Measurements from ENCODE around the gene CSMD2. TPM values are rescaled to one million over a fixed set of nuclear protein-coding genes. Genes with fewer than 3 reads are reported as not detected.

The CSMD2 gene
- total and polyA plus RNA-seq, 2 of the 8 experiments (the other 6 are each of a cell fraction or from before 2014, with no cell fraction given) = 7.0 to 14.7 TPM

- no peaks in the 10 kb centered on the region; a peak in 1 of 8 replicates for H3K36me3 ChIP-seq (ENCODE audit: control insufficient read depth in 2 of 4, insufficient read depth in 4 of 4, low read length in 3 of 4)
- no peak overlapping the region for H3K4ac ChIP-seq (replicated peaks; ENCODE audit: insufficient read length, low read depth, low read length)
- POLR2A ChIA-PET (ENCODE audit: partially characterized antibody) = interaction anchor here (0.8 kb wide), 1 partner anchor 530 kb away, joined by 3 read pairs; no protein-coding TSS in a partner anchor
- no peak overlapping the region for H2BK15ac ChIP-seq (ENCODE audit: low read length)
- no peaks in the 10 kb centered on the region for H4K20me1 ChIP-seq (replicated peaks in 1 of 2; ENCODE audit: control insufficient read depth in 1 of 2, insufficient read depth in 2 of 2, low read length in 2 of 2)
- no peak overlapping the region for H2BK5ac ChIP-seq (ENCODE audit: low read depth, low read length)
- no peaks in the 10 kb centered on the region for H3K27me3 ChIP-seq (replicated peaks in 1 of 4; ENCODE audit: control insufficient read depth in 3 of 4, extremely low read depth in 1 of 4, insufficient read depth in 3 of 4, low read length in 3 of 4)
- no peak overlapping the region for H3K23ac ChIP-seq (ENCODE audit: insufficient read length)
- no peak overlapping the region for H2AFZ ChIP-seq (ENCODE audit: low read length)
- no peak overlapping the region for H3K4me2 ChIP-seq (ENCODE audit: insufficient read depth in 1 of 2, low read depth in 2 of 2, low read length in 2 of 2)
- H2BK20ac ChIP-seq (ENCODE audit: low read length) = no peak overlapping the region
- no peaks in the 10 kb centered on the region; the same call in 1 of the 2 replicates for H3K79me1 ChIP-seq (ENCODE audit: low read depth, low read length)
- H2AK5ac ChIP-seq (ENCODE audit: low read depth, low read length) = no peak overlapping the region
- 90% methylated on average over 3 of the region's 3 CpGs; no CpG with 5 or more reads in 1 of the 2 experiments for WGBS, 2 experiments (ENCODE audit: extremely low coverage in 1 of 2, insufficient coverage in 1 of 2, insufficient read length in 1 of 2, insufficient replicate concordance in 2 of 2, low coverage in 1 of 2, low lambda C conversion rate in 2 of 2, missing lambda C conversion rate in 1 of 2)
- H3K4me1 ChIP-seq (replicated peaks in 1 of 4; ENCODE audit: control insufficient read depth in 3 of 4, insufficient read depth in 4 of 4, low read length in 3 of 4) = no peaks in the 10 kb centered on the region; a peak in 1 of 7 replicates
- H2BK120ac ChIP-seq (replicated peaks; ENCODE audit: low read depth, low read length) = no peak overlapping the region
- H4K8ac ChIP-seq (ENCODE audit: extremely low read depth, insufficient read depth, low read length) = no peak overlapping the region
- H3K23me2 ChIP-seq (ENCODE audit: low read depth, low read length) = no peaks in the 10 kb centered on the region
- H2BK12ac ChIP-seq (ENCODE audit: low read depth, low read length) = no peak overlapping the region
- no peak overlapping the region for H3K56ac ChIP-seq (replicated peaks; ENCODE audit: insufficient read length, low read depth, low read length)
- no peak overlapping the region for H3K9ac ChIP-seq (replicated peaks in 1 of 4; ENCODE audit: extremely low read depth in 1 of 4, low read depth in 3 of 4, low read length in 3 of 4)
- CTCF ChIA-PET (ENCODE audit: partially characterized antibody) = interaction anchor here (0.6 to 3.5 kb wide), 5 partner anchors 9 to 1077 kb away, joined by 3 to 9 read pairs (median 4); no protein-coding TSS in a partner anchor
- no peak overlapping the region for H4K91ac ChIP-seq (replicated peaks; ENCODE audit: insufficient read length, low read length)
- H4K5ac ChIP-seq (ENCODE audit: insufficient read length, low read depth, low read length) = no peak overlapping the region
- no peak for FAIRE-seq
- no peak overlapping the region for H3K4me3 ChIP-seq (ENCODE audit: extremely low read depth in 1 of 4, insufficient read depth in 2 of 4, low read depth in 3 of 4, low read length in 4 of 4)
- H3K14ac ChIP-seq (ENCODE audit: insufficient read length) = no peak overlapping the region
- no peak overlapping the region for H3K18ac ChIP-seq (ENCODE audit: extremely low read depth, low read length)
- no peaks in the 10 kb centered on the region for H3K79me2 ChIP-seq (ENCODE audit: control insufficient read depth in 1 of 2, insufficient read depth in 2 of 2, low read length in 2 of 2)
- H3K9me3 ChIP-seq (ENCODE audit: insufficient read depth in 2 of 2, low read depth in 1 of 2, low read length in 1 of 2) = no peaks in the 10 kb centered on the region
- DNase-seq (ENCODE audit: low read depth in 1 of 2, low spot score in 2 of 2) = no peak
- H3K27ac ChIP-seq (ENCODE audit: low read depth, low read length) = no peak overlapping the region
- TF ChIP-seq KDM1A (IDR thresholded peaks at IDR 0.05; ENCODE audit: borderline replicate concordance, low read length) (no peak), BACH1 (IDR thresholded peaks at IDR 0.05; ENCODE audit: low read length) (no peak), RAD21 (IDR thresholded peaks at IDR 0.05 in 1 of 2, conservative IDR thresholded peaks at IDR 0.05 in 1 of 2; ENCODE audit: low read depth in 2 of 2, low read length in 2 of 2) (peak; percentile 49 to 64), SRF (IDR thresholded peaks at IDR 0.05; ENCODE audit: low read depth, low read length) (no peak), RFX5 (IDR thresholded peaks at IDR 0.05; ENCODE audit: borderline replicate concordance, low read depth, low read length) (no peak), TAF1 (IDR thresholded peaks at IDR 0.05; ENCODE audit: low read depth, low read length) (no peak), GABPA (IDR thresholded peaks at IDR 0.05; ENCODE audit: borderline replicate concordance, insufficient read depth, low read length) (no peak), TEAD4 (IDR thresholded peaks at IDR 0.05; ENCODE audit: low read depth, low read length) (no peak), CTCF (IDR thresholded peaks at IDR 0.05; ENCODE audit: control extremely low read depth in 1 of 3, insufficient read depth in 1 of 3, low read depth in 1 of 3, low read length in 3 of 3) (peak; percentile 28 to 41 (median 39); a peak in 3 of 4 replicates), JUND (IDR thresholded peaks at IDR 0.05; ENCODE audit: low read length) (no peak), HDAC2 (IDR thresholded peaks at IDR 0.05; ENCODE audit: borderline replicate concordance in 1 of 2, low read depth in 2 of 2, low read length in 2 of 2) (no peak)
These were observed 289.2 kb downstream of the CSMD2 start for GRCh38 chr1:33875862-33876261.
